Hypothalamus (tissue), 51 donors: ENCODE data around the gene ARF4.
"Not testable (repeated sequence)": the region's sequence is repeated elsewhere in the genome, so short reads cannot be mapped to it uniquely, and the experiment has no call there.

ENCODE experiments used
- DNase-seq, 51 donors: peaks; one replicate each; lab custom pipeline; 2025; lab: John Stamatoyannopoulos, UW

ARF4 gene

DNA sequence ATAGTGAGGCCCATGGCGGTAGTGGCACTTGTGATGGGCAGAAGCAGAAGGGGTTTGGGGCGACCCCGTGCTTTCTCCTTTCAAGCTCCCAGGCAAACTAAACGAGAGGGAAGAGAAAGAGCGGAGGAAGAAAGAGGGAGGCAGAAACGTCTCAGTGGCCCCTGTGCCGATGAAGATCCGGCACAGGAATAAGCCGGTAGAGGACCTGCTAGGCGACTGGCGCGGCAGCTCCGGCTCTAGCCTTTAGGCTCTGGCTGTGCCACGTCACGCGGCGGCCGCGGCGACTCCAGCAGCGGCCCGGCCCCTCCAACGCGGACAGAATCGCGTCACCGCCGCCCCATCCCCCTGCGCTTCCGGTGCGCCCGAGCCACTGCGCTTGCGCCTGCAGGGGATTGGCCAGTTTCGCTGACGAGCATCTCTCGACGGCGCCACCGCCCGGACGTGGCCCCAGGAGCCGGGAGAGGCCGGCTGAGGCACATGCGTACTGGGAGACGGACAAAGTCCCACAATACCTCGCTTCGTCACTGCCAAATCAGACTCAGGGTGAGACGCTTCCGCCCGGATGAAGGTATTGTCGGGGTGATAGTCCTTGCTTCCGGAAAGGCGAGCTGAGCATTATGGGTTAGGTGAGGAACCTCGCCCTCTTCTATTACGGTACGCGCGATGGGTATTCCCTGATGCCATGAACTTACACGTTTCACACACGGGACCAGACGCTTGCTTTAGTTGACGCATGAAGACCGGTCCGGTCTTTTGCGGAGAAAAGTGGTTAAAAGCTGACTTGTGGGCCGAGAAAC lies at the start of gene ARF4:
TSS of gene ARF4 (minus strand) at position 218 of the 797 bp plus-strand sequence. CDS start at position 14, 204 bp downstream.
- peak; percentile 92 to 100 (median 98) for DNase-seq

DNA sequence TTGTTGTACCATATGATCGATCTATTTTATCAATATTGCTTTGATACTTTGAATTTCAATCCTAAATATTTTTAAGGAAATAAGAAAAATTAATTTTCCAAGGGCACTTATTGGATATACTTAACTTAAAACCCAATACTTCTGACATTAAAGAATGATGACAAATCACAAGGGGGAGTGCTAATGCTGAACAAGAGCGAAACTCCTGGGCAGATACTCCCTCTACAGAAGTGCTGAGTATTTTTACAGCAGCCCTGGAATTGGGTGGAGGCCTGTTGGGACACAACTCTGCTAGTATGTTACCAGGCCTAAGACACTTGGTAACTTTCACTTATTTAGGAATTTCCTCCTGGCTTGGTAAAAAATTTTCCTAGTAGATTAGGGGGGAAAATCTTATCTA lies 49.6 kb upstream of the ARF4 start:
- no peak for DNase-seq

DNA sequence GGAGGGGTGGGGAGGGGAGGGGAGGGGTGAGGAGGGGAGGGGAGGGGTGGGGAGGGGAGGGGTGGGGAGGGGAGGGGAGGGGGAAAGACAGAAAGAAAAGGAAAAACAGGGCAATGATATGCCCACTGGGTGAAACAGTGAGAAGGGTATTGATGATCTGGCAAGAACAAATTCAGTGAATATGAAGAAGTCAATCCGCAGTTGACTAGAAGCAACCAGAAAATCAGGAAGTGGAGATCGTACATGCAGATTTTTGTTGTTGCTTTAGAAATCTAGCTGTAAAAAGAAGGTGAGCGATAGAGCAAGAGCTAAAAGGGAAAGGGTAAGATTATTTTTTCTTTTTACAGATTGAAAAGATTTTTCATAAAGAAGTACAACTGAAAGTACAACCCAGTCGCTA lies 47.6 kb upstream of the ARF4 start:
- DNase-seq, result no peak

DNA sequence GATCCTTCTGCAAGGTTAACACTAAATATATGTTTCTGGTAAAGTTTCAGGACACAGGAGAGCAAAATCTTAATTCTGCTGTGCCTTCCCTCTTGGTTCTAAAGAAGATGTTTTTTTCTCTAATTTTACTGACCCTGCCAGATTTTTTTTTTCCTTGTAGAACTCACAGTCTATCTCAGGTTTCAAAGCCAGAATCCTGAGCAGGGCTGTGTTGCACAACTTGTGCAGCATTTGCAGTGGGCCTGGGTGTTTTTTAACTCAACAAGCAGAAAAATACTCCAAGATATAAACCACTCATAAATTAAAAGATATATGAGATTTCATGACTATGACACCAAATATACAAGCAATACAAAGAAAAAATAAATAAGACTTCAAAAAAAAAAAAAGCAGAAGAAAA lies 40.2 kb upstream of the ARF4 start:
- DNase-seq, result no peak

DNA sequence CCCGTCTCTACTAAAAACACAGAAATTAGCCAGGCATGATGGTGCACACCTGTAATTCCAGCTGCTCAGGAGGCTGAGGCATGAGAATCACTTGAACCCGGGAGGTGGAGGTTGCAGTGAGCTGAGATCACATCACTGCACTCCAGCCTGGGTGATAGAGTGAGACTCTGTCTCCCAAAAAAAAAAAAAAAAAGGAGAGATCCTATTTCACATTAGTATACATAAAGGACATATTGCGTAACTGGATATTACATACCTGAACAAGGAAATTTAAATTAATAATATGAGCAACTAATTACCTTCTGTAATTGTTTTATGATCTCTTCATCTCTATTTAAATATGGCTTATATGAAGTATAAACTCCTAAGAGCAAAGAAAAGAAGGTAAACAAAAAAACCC lies 37.1 kb upstream of the ARF4 start:
- not testable (repeated sequence) for DNase-seq

DNA sequence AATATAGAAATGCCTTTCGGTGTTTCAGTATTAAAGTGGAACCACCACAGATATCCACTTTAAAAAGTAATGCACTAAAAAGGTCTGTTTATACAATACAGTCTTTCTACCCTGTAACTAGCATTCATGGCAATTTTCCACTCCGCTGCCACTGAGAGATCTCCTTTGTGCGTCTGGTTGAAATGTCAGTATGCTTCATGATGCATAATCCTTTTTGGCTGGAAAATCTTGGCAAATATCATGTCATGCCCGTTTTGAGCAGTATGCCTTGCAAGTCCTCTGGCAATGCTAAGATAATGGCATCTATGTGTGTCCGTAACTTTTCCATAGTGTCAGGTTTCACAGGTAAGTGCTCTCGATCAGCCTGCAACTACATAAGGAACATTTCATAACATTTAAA lies 30.8 kb upstream of the ARF4 start:
- peak in 20 of 51 donors; percentile 1 to 38 (median 14) for DNase-seq

DNA sequence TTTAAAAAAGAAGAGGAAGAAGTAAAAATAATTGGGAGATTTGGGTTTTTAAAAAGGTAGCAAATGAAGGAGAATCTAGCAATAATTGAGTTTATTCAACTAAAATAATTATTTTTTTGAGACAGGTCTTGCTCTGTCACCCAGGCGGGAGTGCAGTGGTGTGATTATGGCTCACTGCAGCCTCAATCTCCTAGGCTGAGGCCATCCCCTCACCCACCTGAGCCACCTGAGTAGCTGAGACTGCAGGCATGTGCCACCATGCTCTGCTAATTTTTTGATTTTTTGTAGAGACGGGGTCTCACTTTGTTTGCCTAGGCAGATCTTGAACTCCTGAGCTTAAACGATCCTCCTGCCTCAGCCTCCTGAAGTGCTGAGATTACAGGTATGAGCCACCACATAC lies 27.7 kb upstream of the ARF4 start:
- DNase-seq, result no peak

DNA sequence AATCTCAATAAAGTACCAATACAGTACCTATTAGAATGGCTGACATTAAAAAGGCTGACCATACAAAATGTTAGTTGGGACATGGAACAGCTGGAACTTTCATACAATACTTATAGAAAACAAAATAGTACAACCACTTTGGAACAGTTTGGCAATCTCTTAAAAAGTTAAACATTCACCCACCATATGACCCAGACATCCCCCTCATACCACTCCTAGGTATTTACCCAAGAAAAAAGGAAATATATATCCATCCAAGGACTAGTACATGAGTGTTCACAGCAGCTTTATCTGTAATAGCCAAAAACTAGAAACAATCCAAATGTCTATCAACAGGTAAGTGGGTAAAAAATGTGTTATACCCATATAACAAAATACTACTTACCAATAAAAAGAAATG lies 25.2 kb upstream of the ARF4 start:
- DNase-seq, result no peak

DNA sequence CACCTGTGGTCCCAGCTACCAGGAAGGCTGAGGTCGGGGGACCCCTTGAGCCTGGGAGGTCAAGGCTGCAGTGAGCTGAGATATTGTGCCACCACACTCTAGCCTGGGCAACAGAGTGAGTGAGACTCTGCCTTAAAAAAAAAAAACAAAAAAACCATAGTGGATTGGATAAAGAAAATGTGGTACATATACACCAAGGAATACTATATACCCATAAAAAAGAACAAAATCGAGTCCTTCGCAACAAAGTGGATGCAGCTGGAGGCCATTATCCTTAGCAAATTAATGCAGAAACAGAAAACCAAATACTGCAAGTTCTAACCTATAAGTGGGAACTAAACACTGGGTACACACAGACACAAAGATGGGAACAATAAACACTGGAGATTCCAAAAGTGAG lies 20.6 kb upstream of the ARF4 start:
- no peak for DNase-seq

DNA sequence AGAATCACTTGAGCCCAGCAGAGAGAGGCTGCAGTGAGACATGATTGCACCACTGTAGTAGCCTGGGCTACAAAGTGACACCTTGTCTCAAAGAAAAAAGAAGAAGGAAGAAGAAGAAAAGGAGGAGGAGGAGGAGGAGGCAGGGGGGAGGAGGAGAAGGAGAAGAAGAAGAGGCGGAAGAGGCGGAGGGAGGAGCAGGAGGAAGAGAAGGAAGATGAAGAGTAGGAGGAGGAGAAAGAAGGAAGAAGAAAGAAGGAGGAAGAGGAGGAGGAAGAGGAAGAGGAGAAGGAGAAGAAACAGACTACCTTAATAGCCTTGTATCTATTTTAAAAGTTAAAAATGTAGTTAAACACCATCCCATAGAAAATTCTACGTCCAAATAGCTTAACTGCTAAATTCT lies 19.1 kb upstream of the ARF4 start:
- DNase-seq, result no peak

DNA sequence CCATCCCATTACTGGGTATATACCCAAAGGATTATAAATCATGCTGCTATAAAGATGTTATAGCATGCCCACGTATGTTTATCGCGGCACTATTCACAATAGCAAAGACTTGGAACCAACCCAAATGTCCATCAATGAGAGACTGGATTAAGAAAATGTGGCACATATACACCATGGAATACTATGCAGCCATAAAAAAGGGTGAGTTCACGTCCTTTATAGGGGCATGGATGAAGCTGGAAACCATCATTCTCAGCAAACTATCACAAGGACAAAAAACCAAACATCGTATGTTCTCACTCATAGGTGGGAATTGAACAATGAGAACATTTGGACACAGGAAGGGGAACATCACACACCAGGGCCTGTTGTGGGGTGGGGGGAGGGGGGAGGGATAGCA lies 14.7 kb upstream of the ARF4 start:
- DNase-seq, result not testable (repeated sequence)

DNA sequence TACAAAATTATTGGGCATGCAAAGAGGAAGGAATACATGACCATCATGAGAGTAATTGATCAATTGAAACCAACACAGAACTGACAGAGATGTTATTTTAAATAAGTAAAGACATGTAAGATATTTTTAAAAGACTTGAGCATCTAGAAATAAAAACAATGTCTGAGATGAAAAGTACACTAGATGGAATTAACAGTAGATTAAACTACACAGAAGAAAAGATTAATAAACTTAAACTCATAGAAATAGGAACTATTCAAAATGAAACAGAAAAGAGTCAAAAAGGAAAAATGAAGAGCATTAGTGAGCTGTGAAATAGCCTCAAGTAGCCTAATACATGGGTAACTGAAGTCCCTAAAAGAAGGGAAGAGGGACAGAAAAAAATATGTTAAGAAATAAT lies 8.5 kb upstream of the ARF4 start:
- no peak for DNase-seq

DNA sequence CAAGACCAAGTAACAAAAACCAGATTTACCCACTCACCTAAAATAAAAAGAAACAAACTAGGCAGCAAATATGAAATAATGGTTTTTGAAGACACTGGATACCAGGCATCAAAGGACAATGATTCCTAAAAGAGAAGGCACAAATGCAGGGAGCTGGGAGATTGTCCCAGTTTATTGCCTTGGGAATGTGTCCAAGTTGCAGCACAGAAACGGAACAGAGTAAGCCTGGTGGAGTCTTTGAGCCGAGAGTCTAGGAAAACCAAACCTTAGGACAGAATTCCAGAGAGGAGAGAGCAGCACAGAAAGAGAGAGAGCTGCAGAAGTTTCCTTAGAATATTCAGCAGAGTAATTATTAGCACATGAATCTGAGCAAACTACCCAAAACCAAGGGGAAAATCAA lies 7.8 kb upstream of the ARF4 start:
- no peak for DNase-seq

DNA sequence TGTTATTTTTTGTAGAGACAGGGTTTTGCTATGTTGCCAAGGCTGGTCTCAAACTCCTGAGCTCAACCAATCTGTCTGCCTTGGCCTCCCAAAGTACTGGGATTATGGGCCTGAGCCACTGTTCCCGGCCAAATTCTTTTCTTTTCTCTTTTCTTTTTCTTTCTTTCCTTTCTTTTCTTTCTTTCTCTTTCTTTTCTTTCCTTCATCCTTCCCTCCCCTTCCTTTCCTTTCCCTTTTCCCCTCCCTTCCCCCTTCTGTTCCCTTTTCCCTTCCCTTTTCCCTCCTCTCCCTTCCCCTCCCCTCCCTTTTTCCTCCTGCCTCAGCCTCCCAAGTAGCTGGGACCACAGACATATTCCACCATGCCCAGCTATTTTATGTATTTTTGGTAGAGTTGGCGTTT lies 3.1 kb upstream of the ARF4 start:
- no peak for DNase-seq

DNA sequence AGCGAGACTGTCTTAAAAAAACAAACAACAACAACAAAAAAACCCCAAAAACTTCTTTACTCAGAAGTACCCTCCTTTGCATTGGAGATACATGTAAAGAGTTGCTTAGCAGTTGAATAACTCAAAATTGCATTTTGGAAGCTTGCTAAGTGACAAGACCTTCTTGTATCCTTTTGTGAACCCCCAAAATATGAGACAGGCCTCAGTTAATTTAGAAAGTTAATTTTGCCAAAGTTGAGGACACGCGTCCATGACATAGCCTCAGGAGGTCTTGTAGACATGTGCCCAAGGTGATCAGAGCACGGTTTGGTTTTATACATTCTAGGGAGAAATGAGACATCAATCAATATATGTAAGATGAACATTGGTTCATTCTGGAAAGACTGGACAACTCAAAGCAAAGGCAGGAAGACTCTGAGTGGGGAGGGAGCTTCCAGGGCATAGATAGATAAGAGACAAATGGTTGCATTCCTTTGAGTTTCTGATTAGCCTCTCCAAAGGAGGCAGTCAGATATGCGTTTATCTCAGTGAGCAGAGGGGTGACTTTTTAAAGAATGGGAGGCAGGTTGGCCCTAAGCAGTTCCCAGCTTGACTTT lies 1.7 kb upstream of the ARF4 start:
- no peak for DNase-seq

DNA sequence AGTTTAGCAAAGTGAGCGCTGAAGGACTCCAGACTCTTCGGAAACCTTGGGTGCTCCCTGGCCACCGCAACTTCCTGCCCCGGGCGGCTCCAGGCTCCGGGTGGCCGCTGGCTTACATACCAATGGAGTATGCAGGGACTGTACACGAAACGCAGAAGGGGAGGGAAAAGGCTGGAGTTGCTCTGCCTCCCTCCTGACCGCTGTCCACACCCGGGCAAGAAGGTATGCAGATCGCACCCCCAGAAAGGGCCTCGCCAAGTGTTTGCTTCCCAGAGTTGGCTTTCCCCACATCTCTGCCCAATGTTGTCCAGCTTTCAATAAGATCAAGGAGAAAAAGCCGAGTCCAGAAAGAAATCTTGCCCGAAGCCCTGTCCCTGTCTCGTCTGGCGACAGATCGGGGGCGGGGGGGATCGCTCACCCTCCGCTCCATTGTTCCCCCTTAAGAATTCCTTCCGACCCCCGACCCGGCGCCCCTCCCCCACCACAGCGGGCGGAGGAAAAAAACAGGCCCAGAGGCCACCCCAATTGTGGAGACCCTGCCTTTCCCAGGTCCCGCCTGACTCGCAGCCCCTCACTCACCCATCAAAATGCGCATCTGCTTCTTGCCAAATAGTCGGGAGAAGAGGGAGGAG lies 533 bp downstream of the ARF4 start:
- peak in 50 of 51 donors; percentile 10 to 74 (median 45) for DNase-seq

DNA sequence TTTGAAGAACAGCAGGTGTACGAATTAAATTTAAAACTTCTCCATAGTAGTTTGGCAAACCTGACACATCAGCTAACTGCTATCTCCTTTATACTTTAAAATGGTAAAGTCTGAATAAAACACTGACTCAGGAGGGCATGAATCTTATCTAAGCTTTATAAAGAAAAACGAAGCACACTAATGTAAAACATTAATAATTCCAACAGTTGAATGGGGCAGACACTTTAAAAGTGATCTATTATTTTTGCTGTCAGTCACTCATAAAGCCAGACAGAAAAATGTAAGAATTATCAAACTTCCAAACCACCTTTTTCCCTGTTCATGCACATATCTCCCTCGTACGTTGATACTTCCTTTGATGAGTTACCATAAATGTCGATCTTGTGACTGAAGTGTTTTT lies 2.6 kb downstream of the ARF4 start:
- DNase-seq, result no peak

DNA sequence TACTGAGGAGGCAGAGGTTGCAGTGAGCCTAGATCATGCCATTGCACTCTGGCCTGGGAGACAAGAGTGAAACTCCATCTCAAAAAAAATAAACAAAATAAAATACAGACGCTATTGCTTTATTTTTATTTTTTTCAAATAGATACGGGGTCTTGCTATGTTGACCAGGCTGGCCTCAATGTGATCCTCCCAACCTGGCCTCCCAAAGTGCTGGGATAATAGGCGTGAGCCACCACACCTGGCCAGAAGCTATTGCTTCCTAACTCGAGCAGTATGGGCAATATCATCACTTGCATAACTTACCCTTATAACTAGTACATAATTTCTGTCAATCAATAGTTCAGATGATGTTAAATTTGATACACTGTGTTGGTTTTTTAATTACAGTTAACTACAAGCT lies 3.0 kb downstream of the ARF4 start:
- no peak for DNase-seq

DNA sequence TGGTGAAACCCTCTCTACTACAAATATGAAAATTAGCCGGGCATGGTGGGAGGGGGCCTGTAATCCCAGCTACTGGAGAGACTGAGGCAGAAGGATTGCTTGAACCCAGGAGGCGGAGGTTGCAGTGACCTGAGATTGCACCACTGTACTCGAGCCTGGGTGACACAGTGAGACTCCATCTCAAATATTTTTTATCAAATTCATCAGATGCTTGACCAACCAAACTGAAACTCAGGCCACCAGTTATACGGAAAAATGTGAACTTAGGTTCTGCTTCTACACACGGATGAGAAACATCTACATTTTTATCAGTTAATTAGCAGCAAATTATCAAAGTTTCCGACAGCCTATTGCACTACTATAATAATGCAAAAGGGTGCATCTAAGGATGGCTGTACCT lies 4.8 kb downstream of the ARF4 start:
- no peak for DNase-seq

DNA sequence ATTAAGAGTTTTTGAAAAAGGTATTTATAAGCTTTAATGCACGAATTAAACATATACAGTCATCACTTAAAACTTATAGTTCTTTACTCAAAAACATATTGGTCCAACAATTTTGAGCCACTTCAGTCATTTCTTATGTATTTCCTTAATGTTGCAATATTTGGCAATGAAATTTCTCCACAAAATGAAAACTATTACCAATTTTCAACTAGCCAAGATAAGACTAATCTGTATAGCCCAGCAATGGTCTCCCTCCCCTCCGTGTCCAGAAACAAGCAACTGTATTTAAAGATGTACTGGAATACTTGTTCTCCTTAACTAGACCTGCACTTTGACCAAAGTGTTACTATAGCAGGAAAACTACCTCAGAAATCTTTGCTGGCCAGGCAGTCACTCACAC lies 9.2 kb downstream of the ARF4 start:
- no peak for DNase-seq

DNA sequence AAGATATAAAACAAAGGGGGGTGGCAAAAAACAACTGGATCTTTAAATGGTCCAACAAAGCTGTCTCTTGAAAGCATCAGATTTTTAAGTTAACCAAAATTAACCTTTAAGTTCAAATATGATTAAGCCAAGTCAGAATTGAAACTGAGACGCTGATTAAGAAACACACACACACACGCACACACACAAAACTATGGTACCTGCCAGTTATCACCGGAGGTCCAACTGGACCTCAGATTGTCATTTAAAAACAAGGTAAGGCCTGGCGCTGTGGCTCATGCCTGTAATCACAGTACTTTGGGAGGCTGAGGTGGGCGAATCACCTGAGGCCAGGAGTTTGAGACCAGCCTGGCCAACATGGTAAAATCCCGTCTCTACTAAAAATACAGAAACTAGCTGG lies 10.4 kb downstream of the ARF4 start:
- no peak for DNase-seq

DNA sequence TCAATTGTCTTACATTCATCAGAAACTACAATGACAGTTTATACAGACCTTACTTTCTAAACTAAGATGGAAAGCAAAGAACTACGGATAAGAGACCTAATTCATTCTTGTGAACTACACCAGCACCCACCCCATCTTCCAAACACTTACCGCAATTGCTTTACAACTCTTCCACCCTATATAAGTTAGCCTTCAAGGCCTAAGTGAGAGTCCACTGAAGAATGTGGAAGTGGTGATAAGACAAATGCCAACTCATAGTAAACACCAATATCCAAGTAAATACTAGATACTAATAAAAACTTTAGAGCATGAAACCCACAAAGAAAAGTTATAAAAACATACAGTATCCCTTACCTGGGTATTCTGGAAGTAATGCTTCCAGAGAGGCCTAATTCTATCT lies 13.6 kb downstream of the ARF4 start:
- no peak for DNase-seq
